WTC11 (cell line): Measurements from ENCODE around the gene CCR6. TPM values are rescaled to one million over a fixed set of nuclear protein-coding genes. Genes with fewer than 3 reads are reported as not detected.
A peak's percentile ranks its signal among the peaks of the same experiment; 100 is the strongest.

Source experiments
- ATAC-seq: fragments of 200-7000 bp; cut with Tn5 transposase; 2 replicates; pipeline ENCODE4 v1.10.0; 2021; ENCODE audit warnings: mild to moderate bottlenecking, moderate library complexity
- CTCF ChIA-PET: fragments of 300-600 bp; sonication (Branson Sonifier 250); formaldehyde crosslinking; loops from one replicate; lab custom pipeline; 2021; ENCODE audit warnings: antibody characterized with exemption; lab: Charles Lee
- POLR2A ChIA-PET: fragments of 350-600 bp; sonication (Branson Sonifier 250); formaldehyde crosslinking; loops from one replicate; lab custom pipeline; 2021; ENCODE audit warnings: antibody characterized with exemption; lab: Charles Lee
- DNase-seq: peaks from one replicate; pipeline ENCODE4 v3.0.0; 2021; ENCODE audit warnings: low spot score
- H3K27ac Mint-ChIP-seq: 2 replicates; pipeline ENCODE4 v1.8.0; 2021; ENCODE audit warnings: mixed read lengths
- H3K27me3 Mint-ChIP-seq: 2 replicates; pipeline ENCODE4 v1.8.0; 2021; ENCODE audit warnings: low read depth, mild to moderate bottlenecking, moderate library complexity, mixed read lengths
- H3K36me3 Mint-ChIP-seq: 2 replicates; pipeline ENCODE4 v1.8.0; 2021; ENCODE audit warnings: mixed read lengths
- H3K4me1 Mint-ChIP-seq: 2 replicates; pipeline ENCODE4 v1.8.0; 2022; ENCODE audit warnings: mixed read lengths
- H3K4me3 Mint-ChIP-seq: 2 replicates; pipeline ENCODE4 v1.8.0; 2021; ENCODE audit warnings: mild to moderate bottlenecking, moderate library complexity, mixed read lengths
- H3K9me3 Mint-ChIP-seq: 2 replicates; pipeline ENCODE4 v1.8.0; 2021; ENCODE audit warnings: mixed read lengths
- AFF4 ChIP-seq: sonication (generic); formaldehyde crosslinking; IDR thresholded peaks from 2 replicates; pipeline ENCODE4 v1.8.1; 2023; ENCODE audit warnings: mild to moderate bottlenecking, missing genetic modification reagents, borderline replicate concordance
- ARID4B ChIP-seq: sonication (generic); formaldehyde crosslinking; IDR thresholded peaks from 2 replicates; pipeline ENCODE4 v1.8.0; 2023; ENCODE audit warnings: missing genetic modification reagents, mild to moderate bottlenecking, borderline replicate concordance
- CBFB ChIP-seq: sonication (generic); formaldehyde crosslinking; IDR thresholded peaks from 2 replicates; pipeline ENCODE4 v1.8.1; 2022; ENCODE audit warnings: mild to moderate bottlenecking, low read depth, missing genetic modification reagents
- ETV6 ChIP-seq: sonication (generic); formaldehyde crosslinking; IDR thresholded peaks from 2 replicates; pipeline ENCODE4 v1.8.1; 2022; ENCODE audit warnings: mild to moderate bottlenecking, missing genetic modification reagents
- FOXP1 ChIP-seq: sonication (generic); formaldehyde crosslinking; IDR thresholded peaks from 2 replicates; pipeline ENCODE4 v1.8.0; 2022; ENCODE audit warnings: missing genetic modification reagents, mild to moderate bottlenecking, moderate library complexity, borderline replicate concordance
- JUN ChIP-seq: sonication (generic); formaldehyde crosslinking; IDR thresholded peaks from 2 replicates; pipeline ENCODE4 v1.8.0; 2023; ENCODE audit warnings: mild to moderate bottlenecking, missing genetic modification reagents
- TEAD1 ChIP-seq: sonication (generic); formaldehyde crosslinking; IDR thresholded peaks from 2 replicates; pipeline ENCODE4 v1.8.0; 2022; ENCODE audit warnings: mild to moderate bottlenecking, missing genetic modification reagents
- TP53 ChIP-seq: sonication (generic); formaldehyde crosslinking; IDR thresholded peaks from 2 replicates; pipeline ENCODE4 v1.8.1; 2023; ENCODE audit warnings: mild to moderate bottlenecking, missing genetic modification reagents
- ZBTB21 ChIP-seq: sonication (generic); formaldehyde crosslinking; IDR thresholded peaks from 2 replicates; pipeline ENCODE4 v1.8.1; 2023; ENCODE audit warnings: mild to moderate bottlenecking, missing genetic modification reagents, borderline replicate concordance
- ZNF423 ChIP-seq: fragments of 250-450 bp; sonication (Bioruptor Pico); IDR thresholded peaks from 2 replicates; pipeline ENCODE4 v2.1.2; 2022; ENCODE audit warnings: mild to moderate bottlenecking, moderate library complexity
- total RNA-seq: library from RNA; stranded (reverse); gene quantifications from 3 replicates; pipeline ENCODE4 v1.2.3, GENCODE V29; 2021
- TF ChIP-seq, protein P1 (sequence below): fragments of 250-450 bp; sonication (Bioruptor Pico); IDR thresholded peaks from 2 replicates; pipeline ENCODE4 v1.9.0; 2021; ENCODE audit warnings: mild to moderate bottlenecking, borderline replicate concordance
- TF ChIP-seq, protein P2 (sequence below): sonication (generic); formaldehyde crosslinking; IDR thresholded peaks from 2 replicates; pipeline ENCODE4 v1.8.0; 2022; ENCODE audit warnings: mild to moderate bottlenecking, missing genetic modification reagents
- TF ChIP-seq, protein P3 (sequence below): fragments of 250-450 bp; sonication (Bioruptor Pico); IDR thresholded peaks from 2 replicates; pipeline ENCODE4 v1.8.0; 2021; ENCODE audit warnings: mild to moderate bottlenecking
- TF ChIP-seq, protein P4 (sequence below): fragments of 250-450 bp; sonication (Bioruptor Pico); conservative IDR thresholded peaks from 2 replicates; pipeline ENCODE4 v1.9.0; 2021; ENCODE audit warnings: mild to moderate bottlenecking
- TF ChIP-seq, protein P5 (sequence below): fragments of 250-450 bp; sonication (Bioruptor Pico); IDR thresholded peaks from 2 replicates; pipeline ENCODE4 v1.9.0; 2021; ENCODE audit warnings: moderate library complexity, mild to moderate bottlenecking, inconsistent platforms, borderline replicate concordance
- TF ChIP-seq, protein P6 (sequence below): sonication (generic); formaldehyde crosslinking; IDR thresholded peaks from 2 replicates; pipeline ENCODE4 v1.8.0; 2023; ENCODE audit warnings: missing genetic modification reagents

Gene CCR6
- total RNA-seq, 1 experiment from 2014 or later = not detected

DNA sequence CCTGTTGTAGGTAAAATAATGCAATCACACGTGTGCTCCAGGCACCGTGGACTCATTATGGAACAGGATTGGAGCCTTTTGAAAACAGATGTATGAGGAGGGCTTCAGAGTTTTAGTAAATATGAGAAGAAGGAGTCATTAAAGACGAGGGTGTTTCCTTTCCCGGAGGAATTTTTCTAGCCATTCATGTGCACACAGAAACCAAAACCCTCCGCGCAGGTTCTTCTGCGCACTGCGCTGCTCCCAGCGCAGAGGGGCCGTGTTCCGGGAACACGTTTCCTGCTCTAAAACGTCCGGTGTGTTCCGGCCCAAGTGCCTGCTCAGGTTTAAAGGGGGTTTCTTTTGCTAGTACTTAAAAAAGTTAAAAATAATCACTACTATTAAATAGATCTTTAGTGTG lies 23.2 kb downstream of the CCR6 start (continued):
- TF ChIP-seq, protein P1, sequence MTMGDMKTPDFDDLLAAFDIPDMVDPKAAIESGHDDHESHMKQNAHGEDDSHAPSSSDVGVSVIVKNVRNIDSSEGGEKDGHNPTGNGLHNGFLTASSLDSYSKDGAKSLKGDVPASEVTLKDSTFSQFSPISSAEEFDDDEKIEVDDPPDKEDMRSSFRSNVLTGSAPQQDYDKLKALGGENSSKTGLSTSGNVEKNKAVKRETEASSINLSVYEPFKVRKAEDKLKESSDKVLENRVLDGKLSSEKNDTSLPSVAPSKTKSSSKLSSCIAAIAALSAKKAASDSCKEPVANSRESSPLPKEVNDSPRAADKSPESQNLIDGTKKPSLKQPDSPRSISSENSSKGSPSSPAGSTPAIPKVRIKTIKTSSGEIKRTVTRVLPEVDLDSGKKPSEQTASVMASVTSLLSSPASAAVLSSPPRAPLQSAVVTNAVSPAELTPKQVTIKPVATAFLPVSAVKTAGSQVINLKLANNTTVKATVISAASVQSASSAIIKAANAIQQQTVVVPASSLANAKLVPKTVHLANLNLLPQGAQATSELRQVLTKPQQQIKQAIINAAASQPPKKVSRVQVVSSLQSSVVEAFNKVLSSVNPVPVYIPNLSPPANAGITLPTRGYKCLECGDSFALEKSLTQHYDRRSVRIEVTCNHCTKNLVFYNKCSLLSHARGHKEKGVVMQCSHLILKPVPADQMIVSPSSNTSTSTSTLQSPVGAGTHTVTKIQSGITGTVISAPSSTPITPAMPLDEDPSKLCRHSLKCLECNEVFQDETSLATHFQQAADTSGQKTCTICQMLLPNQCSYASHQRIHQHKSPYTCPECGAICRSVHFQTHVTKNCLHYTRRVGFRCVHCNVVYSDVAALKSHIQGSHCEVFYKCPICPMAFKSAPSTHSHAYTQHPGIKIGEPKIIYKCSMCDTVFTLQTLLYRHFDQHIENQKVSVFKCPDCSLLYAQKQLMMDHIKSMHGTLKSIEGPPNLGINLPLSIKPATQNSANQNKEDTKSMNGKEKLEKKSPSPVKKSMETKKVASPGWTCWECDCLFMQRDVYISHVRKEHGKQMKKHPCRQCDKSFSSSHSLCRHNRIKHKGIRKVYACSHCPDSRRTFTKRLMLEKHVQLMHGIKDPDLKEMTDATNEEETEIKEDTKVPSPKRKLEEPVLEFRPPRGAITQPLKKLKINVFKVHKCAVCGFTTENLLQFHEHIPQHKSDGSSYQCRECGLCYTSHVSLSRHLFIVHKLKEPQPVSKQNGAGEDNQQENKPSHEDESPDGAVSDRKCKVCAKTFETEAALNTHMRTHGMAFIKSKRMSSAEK (CRISPR knock-in tag) = no peak
- no peak for TF ChIP-seq ETV6 (CRISPR knock-in tag)
- no peak for TF ChIP-seq ZBTB21 (CRISPR knock-in tag)

DNA sequence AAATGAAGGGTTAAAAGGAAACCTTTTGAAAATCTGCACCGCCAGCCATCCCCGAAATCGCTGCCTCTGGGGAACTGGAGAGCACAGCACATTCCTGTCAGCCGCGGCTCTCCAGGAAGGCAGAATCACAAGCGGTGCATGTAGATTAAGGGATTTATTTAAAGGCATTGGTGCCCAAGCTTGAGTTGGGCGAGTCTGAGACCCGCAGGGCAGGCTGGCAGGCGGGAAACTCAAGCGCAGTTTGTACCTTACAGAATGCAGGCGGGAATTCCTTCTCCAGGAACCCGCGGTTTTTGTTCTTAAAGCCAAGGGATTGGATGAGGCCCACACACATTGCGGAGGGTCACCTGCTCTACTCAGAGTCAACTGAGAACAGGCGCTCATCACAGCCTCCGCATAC lies 24.1 kb downstream of the CCR6 start:
- Mint-ChIP-seq H3K9me3 (peaks cover 22% of the 10 kb centered on the region), H3K4me1 (peaks cover 55% of the 10 kb centered on the region), H3K27me3 (peaks cover 50% of the 10 kb centered on the region), H3K4me3 (peak overlapping the region; percentile 55), H3K27ac (peak overlapping the region; percentile 88), H3K36me3 (peaks cover 22% of the 10 kb centered on the region)
- POLR2A ChIA-PET = no interaction called here
- ATAC-seq (peak; percentile 59), DNase-seq (peak; percentile 62)
- CTCF ChIA-PET = interaction anchor here (0.6 to 2.0 kb wide), 3 partner anchors 14 to 101 kb away, joined by 3 to 12 read pairs (median 4); no protein-coding TSS in a partner anchor
- TF ChIP-seq CBFB (no peak), TEAD1 (CRISPR knock-in tag) (0 out of 2 replicates have a peak, but pooled peaks have one; percentile 62), TP53 (no peak; the same call in 1 of the 2 replicates), JUN (CRISPR knock-in tag) (no peak), AFF4 (0 out of 2 replicates have a peak, but pooled peaks have one; percentile 36), FOXP1 (CRISPR knock-in tag) (peak; percentile 43; the same call in 1 of the 2 replicates), ZNF423 (CRISPR knock-in tag) (peak; percentile 48; the same call in 1 of the 2 replicates), ARID4B (CRISPR knock-in tag) (no peak)
- TF ChIP-seq, protein P2, sequence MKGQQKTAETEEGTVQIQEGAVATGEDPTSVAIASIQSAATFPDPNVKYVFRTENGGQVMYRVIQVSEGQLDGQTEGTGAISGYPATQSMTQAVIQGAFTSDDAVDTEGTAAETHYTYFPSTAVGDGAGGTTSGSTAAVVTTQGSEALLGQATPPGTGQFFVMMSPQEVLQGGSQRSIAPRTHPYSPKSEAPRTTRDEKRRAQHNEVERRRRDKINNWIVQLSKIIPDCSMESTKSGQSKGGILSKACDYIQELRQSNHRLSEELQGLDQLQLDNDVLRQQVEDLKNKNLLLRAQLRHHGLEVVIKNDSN (CRISPR knock-in tag) = peak; percentile 13; the same call in 1 of the 2 replicates
- TF ChIP-seq, protein P3, sequence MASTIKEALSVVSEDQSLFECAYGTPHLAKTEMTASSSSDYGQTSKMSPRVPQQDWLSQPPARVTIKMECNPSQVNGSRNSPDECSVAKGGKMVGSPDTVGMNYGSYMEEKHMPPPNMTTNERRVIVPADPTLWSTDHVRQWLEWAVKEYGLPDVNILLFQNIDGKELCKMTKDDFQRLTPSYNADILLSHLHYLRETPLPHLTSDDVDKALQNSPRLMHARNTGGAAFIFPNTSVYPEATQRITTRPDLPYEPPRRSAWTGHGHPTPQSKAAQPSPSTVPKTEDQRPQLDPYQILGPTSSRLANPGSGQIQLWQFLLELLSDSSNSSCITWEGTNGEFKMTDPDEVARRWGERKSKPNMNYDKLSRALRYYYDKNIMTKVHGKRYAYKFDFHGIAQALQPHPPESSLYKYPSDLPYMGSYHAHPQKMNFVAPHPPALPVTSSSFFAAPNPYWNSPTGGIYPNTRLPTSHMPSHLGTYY (CRISPR knock-in tag) = no peak
- TF ChIP-seq, protein P4, sequence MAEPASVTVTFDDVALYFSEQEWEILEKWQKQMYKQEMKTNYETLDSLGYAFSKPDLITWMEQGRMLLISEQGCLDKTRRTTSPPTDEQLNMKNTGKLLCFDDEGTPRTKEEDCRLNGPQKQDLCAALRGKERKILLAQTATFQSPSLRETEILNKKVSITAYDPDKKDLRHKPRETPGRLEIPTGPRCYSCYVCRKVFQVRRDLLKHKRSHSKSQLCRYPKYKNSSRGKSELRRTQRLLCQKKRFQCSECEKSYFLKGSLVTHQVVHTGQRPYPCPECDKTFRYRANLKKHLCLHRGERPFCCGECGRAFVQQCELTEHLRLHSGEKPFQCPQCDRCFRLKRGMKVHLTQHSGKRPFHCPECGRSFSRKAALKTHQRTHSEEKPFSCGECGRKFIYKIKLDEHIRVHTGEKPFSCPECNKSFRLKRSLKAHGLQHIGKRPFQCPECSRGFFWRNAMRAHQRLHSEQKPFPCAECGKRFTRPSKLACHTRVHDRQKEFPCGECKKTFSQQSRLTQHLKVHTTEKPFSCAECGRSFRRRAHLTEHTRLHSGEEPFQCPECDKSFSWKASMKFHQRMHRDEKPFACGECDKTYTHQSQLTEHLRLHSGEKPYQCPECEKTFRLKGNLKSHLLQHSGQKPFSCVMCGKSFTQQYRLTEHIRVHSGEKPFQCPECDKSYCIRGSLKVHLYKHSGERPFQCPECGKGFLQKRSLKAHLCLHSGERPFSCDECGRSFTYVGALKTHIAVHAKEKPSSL (CRISPR knock-in tag) = no peak
- TF ChIP-seq, protein P5, sequence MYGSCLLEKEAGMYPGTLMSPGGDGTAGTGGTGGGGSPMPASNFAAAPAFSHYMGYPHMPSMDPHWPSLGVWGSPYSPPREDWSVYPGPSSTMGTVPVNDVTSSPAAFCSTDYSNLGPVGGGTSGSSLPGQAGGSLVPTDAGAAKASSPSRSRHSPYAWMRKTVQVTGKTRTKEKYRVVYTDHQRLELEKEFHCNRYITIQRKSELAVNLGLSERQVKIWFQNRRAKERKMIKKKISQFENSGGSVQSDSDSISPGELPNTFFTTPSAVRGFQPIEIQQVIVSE = no peak
- TF ChIP-seq, protein P6, sequence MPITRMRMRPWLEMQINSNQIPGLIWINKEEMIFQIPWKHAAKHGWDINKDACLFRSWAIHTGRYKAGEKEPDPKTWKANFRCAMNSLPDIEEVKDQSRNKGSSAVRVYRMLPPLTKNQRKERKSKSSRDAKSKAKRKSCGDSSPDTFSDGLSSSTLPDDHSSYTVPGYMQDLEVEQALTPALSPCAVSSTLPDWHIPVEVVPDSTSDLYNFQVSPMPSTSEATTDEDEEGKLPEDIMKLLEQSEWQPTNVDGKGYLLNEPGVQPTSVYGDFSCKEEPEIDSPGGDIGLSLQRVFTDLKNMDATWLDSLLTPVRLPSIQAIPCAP (CRISPR knock-in tag) = no peak
